ENCODE data around the gene POLN. TPM values are rescaled to one million over a fixed set of nuclear protein-coding genes. Genes with fewer than 3 reads are reported as not detected.

Gene POLN
- polyA plus RNA-seq, 1 donor (not counting 4 experiments of a cell fraction or from before 2014, with no cell fraction given): 1.3 TPM

DNA sequence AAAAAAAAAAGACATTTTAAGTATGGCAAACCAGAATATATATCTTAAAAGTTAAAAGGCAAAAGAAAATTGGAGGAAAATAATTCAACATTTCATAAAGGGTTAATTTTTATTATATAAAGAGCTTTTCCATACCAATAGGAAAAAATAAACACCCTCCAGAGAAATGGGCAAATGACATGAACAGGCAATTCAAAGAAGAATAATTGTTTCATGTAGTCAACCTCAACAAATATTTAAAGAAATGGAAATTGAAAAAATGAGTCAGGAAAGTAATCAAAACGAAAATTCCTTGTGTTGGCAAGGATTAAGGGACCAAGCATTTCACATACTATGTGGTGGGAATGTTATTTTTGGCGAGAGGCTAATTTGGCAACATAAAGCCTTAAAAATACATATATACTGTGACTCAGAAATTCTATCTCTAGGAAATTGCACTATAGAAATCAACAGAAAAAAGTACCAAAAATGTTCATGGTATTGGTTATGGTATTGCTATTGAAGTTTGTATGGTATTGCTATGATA, 87.6 kb downstream of the POLN start:
- no peaks in the 10 kb centered on the region for H3K9me3 ChIP-seq (ENCODE audit: control insufficient read depth, low read depth, low read length)
- H3K27ac ChIP-seq (ENCODE audit: control insufficient read depth, insufficient read depth, low read length): no peak overlapping the region
- H3K4me1 ChIP-seq (ENCODE audit: control insufficient read depth, extremely low read depth, insufficient read depth, low read length): no peaks in the 10 kb centered on the region
- H3K4me3 ChIP-seq (ENCODE audit: control insufficient read depth in 2 of 3, extremely low read depth in 1 of 3, insufficient read depth in 2 of 3, low read depth in 1 of 3, low read length in 3 of 3): no peak overlapping the region
- no peaks in the 10 kb centered on the region for H3K36me3 ChIP-seq (ENCODE audit: control insufficient read depth in 2 of 2, extremely low read depth in 1 of 2, insufficient read depth in 2 of 2, low read length in 2 of 2)
- DNase-seq (ENCODE audit: low read depth, low spot score) (no peak), FAIRE-seq (no peak)
- H2AFZ ChIP-seq (ENCODE audit: control insufficient read depth, low read length): no peak overlapping the region
- dilution Hi-C loops (cut with MboI; ENCODE audit: extremely low pct_ligation_motif_present, low sequenced_read_pairs): no loop called here
- H3K9me1 ChIP-seq (ENCODE audit: control insufficient read depth, extremely low read depth, insufficient read depth, low read length): no peaks in the 10 kb centered on the region
- peaks cover 4% of the 10 kb centered on the region for H3K27me3 ChIP-seq (ENCODE audit: control insufficient read depth, extremely low read depth, insufficient read depth, low read length)
- TF ChIP-seq EZH2 (IDR thresholded peaks at IDR 0.05; ENCODE audit: low read length): no peak
- TF ChIP-seq, protein P1, sequence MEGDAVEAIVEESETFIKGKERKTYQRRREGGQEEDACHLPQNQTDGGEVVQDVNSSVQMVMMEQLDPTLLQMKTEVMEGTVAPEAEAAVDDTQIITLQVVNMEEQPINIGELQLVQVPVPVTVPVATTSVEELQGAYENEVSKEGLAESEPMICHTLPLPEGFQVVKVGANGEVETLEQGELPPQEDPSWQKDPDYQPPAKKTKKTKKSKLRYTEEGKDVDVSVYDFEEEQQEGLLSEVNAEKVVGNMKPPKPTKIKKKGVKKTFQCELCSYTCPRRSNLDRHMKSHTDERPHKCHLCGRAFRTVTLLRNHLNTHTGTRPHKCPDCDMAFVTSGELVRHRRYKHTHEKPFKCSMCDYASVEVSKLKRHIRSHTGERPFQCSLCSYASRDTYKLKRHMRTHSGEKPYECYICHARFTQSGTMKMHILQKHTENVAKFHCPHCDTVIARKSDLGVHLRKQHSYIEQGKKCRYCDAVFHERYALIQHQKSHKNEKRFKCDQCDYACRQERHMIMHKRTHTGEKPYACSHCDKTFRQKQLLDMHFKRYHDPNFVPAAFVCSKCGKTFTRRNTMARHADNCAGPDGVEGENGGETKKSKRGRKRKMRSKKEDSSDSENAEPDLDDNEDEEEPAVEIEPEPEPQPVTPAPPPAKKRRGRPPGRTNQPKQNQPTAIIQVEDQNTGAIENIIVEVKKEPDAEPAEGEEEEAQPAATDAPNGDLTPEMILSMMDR (optimal IDR thresholded peaks at IDR 0.05 in 1 of 3, IDR thresholded peaks at IDR 0.05 in 1 of 3, conservative IDR thresholded peaks at IDR 0.05 in 1 of 3; ENCODE audit: extremely low read depth in 1 of 3, insufficient read depth in 2 of 3, low read length in 3 of 3): no peak
- H3K9ac ChIP-seq (ENCODE audit: control insufficient read depth, extremely low read depth, insufficient read depth, low read length): no peak overlapping the region
- no peaks in the 10 kb centered on the region for H3K79me2 ChIP-seq (ENCODE audit: control insufficient read depth, insufficient read depth, low read length)
- H3K4me2 ChIP-seq (ENCODE audit: control insufficient read depth, extremely low read depth, insufficient read depth, low read depth, low read length): no peak overlapping the region
- H4K20me1 ChIP-seq (ENCODE audit: control insufficient read depth, extremely low read depth, insufficient read depth, low read length): no peaks in the 10 kb centered on the region

DNA sequence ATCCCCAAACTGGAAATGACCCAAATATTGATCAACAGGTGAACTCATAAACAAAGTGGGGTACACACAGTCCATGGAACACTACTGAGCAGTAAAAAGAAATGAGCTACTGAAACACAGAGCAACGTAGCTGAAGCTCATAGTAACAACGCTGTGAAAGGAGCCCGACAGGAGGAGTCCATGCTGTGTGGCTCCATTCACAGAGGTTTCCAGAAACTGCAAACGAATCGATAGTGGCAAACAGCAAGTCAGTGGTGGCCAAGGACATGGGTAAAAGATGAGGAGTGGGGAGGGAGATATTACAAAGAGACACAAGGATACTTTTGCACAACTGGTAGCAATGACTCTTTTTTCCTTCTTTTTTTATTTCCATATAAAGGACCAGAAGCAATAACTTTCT, 90.4 kb downstream of the POLN start:
- Histone ChIP-seq H3K79me2 (ENCODE audit: control insufficient read depth, insufficient read depth, low read length) (no peaks in the 10 kb centered on the region), H3K9me1 (ENCODE audit: control insufficient read depth, extremely low read depth, insufficient read depth, low read length) (no peaks in the 10 kb centered on the region), H3K4me2 (ENCODE audit: control insufficient read depth, extremely low read depth, insufficient read depth, low read depth, low read length) (no peak overlapping the region), H3K27me3 (ENCODE audit: control insufficient read depth, extremely low read depth, insufficient read depth, low read length) (peaks cover 4% of the 10 kb centered on the region), H3K4me1 (ENCODE audit: control insufficient read depth, extremely low read depth, insufficient read depth, low read length) (no peaks in the 10 kb centered on the region), H3K9ac (ENCODE audit: control insufficient read depth, extremely low read depth, insufficient read depth, low read length) (no peak overlapping the region), H3K9me3 (ENCODE audit: control insufficient read depth, low read depth, low read length) (no peaks in the 10 kb centered on the region), H3K27ac (ENCODE audit: control insufficient read depth, insufficient read depth, low read length) (no peak overlapping the region), H2AFZ (ENCODE audit: control insufficient read depth, low read length) (no peak overlapping the region), H3K4me3 (ENCODE audit: control insufficient read depth in 2 of 3, extremely low read depth in 1 of 3, insufficient read depth in 2 of 3, low read depth in 1 of 3, low read length in 3 of 3) (no peak overlapping the region), H3K36me3 (ENCODE audit: control insufficient read depth in 2 of 2, extremely low read depth in 1 of 2, insufficient read depth in 2 of 2, low read length in 2 of 2) (no peaks in the 10 kb centered on the region), H4K20me1 (ENCODE audit: control insufficient read depth, extremely low read depth, insufficient read depth, low read length) (no peaks in the 10 kb centered on the region)
- TF ChIP-seq EZH2 (IDR thresholded peaks at IDR 0.05; ENCODE audit: low read length): no peak
- TF ChIP-seq, protein P1 (optimal IDR thresholded peaks at IDR 0.05 in 1 of 3, IDR thresholded peaks at IDR 0.05 in 1 of 3, conservative IDR thresholded peaks at IDR 0.05 in 1 of 3; ENCODE audit: extremely low read depth in 1 of 3, insufficient read depth in 2 of 3, low read length in 3 of 3): no peak
- FAIRE-seq: no peak
- DNase-seq (ENCODE audit: low read depth, low spot score): no peak
- dilution Hi-C loops (cut with MboI; ENCODE audit: extremely low pct_ligation_motif_present, low sequenced_read_pairs): no loop called here

Data from keratinocyte (primary cell).